GM13976 (cell line): ENCODE results near the gene TRIM15.

Experiments
- DNase-seq: peaks from one replicate; pipeline ENCODE4 v3.0.0; 2012; ENCODE audit warnings: low spot score
- CTCF ChIP-seq: IDR thresholded peaks from 2 replicates; pipeline ENCODE4 v1.5.1; 2012; ENCODE audit warnings: borderline replicate concordance, mild to moderate bottlenecking; ENCODE audit not compliant: insufficient read depth; ENCODE audit errors: extremely low read depth, missing control alignments, control extremely low read depth
- in situ Hi-C: fragments of 300-500 bp; cut with MboI; formaldehyde crosslinking; loops from one replicate; pipeline ENCODE4 v1.12.0; 2022; ENCODE audit warnings: low sequenced_read_pairs, mixed read lengths, inconsistent platforms; ENCODE audit not compliant: unreplicated experiment

The TRIM15 gene

GRCh38 chr6:30196376-30196775, 33.0 kb downstream of the TRIM15 start:
- in situ Hi-C loops = no loop called here

GRCh38 chr6:30198166-30199084, 35.1 kb downstream of the TRIM15 start:
- DNase-seq = no peak
- TF ChIP-seq CTCF = no peak
- in situ Hi-C loops = no loop called here

More at GRCh38 chr6:30196376-30196775, 33.0 kb downstream of the TRIM15 start:
- no peak for TF ChIP-seq CTCF
- no peak for DNase-seq

DNA sequence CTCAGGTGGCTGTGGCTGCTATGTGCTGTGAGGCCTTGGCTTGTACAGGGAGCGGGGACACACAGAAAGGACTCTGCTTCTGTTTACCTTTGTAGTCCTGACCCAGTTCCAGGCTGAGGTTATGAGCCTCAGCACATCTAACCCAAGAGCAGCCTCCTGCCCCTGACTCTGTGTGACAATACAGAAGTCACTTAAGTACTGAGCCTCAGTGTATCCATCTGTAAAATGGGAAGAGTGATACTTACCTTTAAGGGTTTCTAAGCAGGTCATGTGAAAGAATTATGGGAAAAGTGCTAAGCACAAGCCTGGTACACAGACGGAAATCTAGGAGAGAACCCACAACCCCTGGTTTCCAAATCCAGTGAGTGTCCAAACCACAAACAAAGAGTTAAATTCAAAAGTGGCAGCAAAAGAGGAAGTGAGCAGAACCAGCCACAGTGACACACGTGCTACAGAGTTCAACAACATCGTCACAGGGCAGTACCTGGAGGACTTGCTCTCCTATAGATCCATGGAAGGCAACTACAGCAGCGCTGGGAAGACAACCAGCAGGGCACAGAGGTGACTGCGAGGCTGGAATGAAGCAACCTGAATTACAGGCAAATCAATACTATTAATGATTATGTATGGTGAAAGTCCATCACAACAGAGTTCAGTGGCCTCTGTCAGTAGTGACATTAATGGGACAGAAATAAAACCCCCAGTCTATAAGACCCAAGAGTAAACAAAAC, 37.4 kb downstream of the TRIM15 start:
- TF ChIP-seq CTCF = no peak
- in situ Hi-C loops = no loop called here
- DNase-seq = peak; percentile 67

DNA sequence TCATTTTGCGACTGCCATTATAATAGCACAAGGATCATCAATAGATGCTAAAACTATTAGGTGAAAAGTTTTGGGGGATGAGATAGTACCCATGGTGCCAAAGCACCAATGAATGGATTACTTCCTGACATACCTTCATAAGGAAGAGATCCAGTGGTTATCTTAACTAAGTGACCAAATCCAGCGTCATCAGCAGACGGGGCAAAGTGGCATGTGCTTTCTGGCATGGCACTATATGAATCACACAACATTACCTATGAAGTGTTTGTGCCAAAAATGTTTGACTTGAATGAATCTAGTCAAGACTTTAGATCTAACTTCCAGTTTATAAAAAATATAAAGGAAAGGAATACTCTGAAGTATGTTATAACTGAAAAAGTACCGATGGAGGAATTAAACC, 39.0 kb downstream of the TRIM15 start:
- TF ChIP-seq CTCF = no peak
- in situ Hi-C loops = no loop called here
- DNase-seq = no peak

- in situ Hi-C loops = no loop called here
- no peak for TF ChIP-seq CTCF
- no peak for DNase-seq
These were observed 40.8 kb downstream of the TRIM15 start for GRCh38 chr6:30204116-30204515.

GRCh38 chr6:30206152-30206551, 42.8 kb downstream of the TRIM15 start:
- in situ Hi-C loops = no loop called here
- TF ChIP-seq CTCF = no peak
- DNase-seq = no peak
